ENCODE data around the gene RAB21.

DNA sequence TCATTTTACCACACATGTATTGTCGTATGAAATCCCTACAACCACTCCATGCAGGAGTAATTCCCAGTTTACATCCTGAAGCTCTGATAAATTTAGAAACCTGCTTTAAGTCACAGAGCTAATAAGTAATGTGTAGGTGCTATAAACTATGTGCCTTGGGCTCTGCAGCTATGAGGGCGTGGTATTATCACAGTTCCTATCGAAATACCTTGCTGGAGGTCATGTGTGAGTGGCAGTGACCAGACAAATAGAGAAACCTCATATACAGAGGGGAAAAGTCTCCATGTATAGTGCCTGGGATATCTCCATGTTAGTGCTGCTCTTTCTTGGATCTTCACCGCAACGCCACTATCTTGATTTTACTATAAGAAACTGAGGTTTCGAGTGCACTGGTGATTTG is 84.0 kb downstream of the RAB21 start:
- TF ChIP-seq POLR2A (IDR thresholded peaks at IDR 0.05; ENCODE audit: low read depth) (no peak), CTCF (IDR thresholded peaks at IDR 0.05) (no peak), POLR2AphosphoS5 (IDR thresholded peaks at IDR 0.05) (no peak), EP300 (IDR thresholded peaks at IDR 0.05) (no peak)
